ENCODE results near the gene KHSRP. TPM values are rescaled to one million over a fixed set of nuclear protein-coding genes. Genes with fewer than 3 reads are reported as not detected.

Gene KHSRP
- total RNA-seq, 2 donors from 2014 or later = 146 to 277 TPM

- DNase-seq (ENCODE audit: low spot score) = no peak
- intact Hi-C loops (cut with DNase I) = no loop called here
- no peak overlapping the region for H3K27ac ChIP-seq
- no peaks in the 10 kb centered on the region for H3K9me3 ChIP-seq
- WGBS = 91% methylated on average over 17 of the region's 17 CpGs
- TF ChIP-seq POLR2AphosphoS5 (IDR thresholded peaks at IDR 0.05) = no peak
- TF ChIP-seq, protein P1, sequence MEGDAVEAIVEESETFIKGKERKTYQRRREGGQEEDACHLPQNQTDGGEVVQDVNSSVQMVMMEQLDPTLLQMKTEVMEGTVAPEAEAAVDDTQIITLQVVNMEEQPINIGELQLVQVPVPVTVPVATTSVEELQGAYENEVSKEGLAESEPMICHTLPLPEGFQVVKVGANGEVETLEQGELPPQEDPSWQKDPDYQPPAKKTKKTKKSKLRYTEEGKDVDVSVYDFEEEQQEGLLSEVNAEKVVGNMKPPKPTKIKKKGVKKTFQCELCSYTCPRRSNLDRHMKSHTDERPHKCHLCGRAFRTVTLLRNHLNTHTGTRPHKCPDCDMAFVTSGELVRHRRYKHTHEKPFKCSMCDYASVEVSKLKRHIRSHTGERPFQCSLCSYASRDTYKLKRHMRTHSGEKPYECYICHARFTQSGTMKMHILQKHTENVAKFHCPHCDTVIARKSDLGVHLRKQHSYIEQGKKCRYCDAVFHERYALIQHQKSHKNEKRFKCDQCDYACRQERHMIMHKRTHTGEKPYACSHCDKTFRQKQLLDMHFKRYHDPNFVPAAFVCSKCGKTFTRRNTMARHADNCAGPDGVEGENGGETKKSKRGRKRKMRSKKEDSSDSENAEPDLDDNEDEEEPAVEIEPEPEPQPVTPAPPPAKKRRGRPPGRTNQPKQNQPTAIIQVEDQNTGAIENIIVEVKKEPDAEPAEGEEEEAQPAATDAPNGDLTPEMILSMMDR (IDR thresholded peaks at IDR 0.05) = no peak
- TF ChIP-seq POLR2A (IDR thresholded peaks at IDR 0.05) = no peak
- H3K4me3 ChIP-seq = no peak overlapping the region
- H3K27me3 ChIP-seq (replicated peaks; ENCODE audit: insufficient read depth) = no peaks in the 10 kb centered on the region
- H3K4me1 ChIP-seq (replicated peaks) = no peaks in the 10 kb centered on the region
- peaks cover 0 to 11% of the 10 kb centered on the region in 2 donors for H3K36me3 ChIP-seq
These were observed 33.5 kb upstream of the KHSRP start for GRCh38 chr19:6457958-6458694.

- Histone ChIP-seq H3K4me3 (no peak overlapping the region), H3K27ac (no peak overlapping the region), H3K4me1 (replicated peaks) (no peaks in the 10 kb centered on the region), H3K27me3 (replicated peaks; ENCODE audit: insufficient read depth) (no peaks in the 10 kb centered on the region), H3K9me3 (no peaks in the 10 kb centered on the region), H3K36me3 (peaks cover 0 to 11% of the 10 kb centered on the region in 2 donors)
- TF ChIP-seq POLR2AphosphoS5 (IDR thresholded peaks at IDR 0.05) (no peak), POLR2A (IDR thresholded peaks at IDR 0.05) (no peak)
- TF ChIP-seq, protein P1 (IDR thresholded peaks at IDR 0.05) = no peak
- intact Hi-C loops (cut with DNase I) = no loop called here
- DNase-seq (ENCODE audit: low spot score) = no peak
- WGBS = 94% methylated on average over 15 of the region's 15 CpGs
These were observed 31.3 kb upstream of the KHSRP start for GRCh38 chr19:6455924-6456323.

DNA sequence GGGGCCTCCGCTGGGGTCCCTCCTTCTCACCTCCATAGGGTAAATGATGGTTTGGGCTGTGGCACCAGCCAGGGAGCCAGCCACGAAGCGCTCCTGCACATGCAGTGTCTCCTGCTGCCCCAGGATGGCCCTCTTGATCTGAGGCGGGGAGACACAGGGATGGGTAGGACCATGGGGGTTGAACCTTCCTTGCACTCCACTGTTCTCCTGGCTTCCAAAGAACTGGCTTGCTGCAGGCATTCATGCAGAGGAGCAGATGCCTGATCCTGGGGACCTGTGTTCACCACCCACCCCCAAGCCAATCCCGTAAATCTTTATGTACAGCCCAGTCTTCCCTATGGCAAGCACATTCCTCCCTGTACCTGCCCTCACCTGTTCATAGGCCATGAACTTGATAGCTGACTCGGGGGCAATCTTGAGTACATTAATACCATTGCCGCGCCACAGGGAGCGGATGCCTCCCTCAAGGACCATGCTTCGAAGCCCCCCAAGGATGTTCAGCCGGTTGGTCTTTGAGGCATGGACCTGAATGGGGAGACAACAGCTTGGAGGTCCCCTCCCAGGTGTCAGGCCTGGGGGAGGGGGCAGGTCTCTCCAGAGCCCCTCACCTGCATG lies 29.4 kb upstream of the KHSRP start:
- Histone ChIP-seq H3K36me3 (peaks cover 0 to 11% of the 10 kb centered on the region in 2 donors), H3K9me3 (no peaks in the 10 kb centered on the region), H3K27me3 (replicated peaks; ENCODE audit: insufficient read depth) (no peaks in the 10 kb centered on the region), H3K4me3 (no peak overlapping the region), H3K27ac (no peak overlapping the region), H3K4me1 (replicated peaks) (no peaks in the 10 kb centered on the region)
- TF ChIP-seq, protein P1 (IDR thresholded peaks at IDR 0.05) = no peak
- TF ChIP-seq POLR2AphosphoS5 (IDR thresholded peaks at IDR 0.05) = no peak
- TF ChIP-seq POLR2A (IDR thresholded peaks at IDR 0.05) = no peak
- WGBS = 96% methylated on average over 11 of the region's 11 CpGs
- no peak for DNase-seq (ENCODE audit: low spot score)
- intact Hi-C loops (cut with DNase I) = no loop called here

DNA sequence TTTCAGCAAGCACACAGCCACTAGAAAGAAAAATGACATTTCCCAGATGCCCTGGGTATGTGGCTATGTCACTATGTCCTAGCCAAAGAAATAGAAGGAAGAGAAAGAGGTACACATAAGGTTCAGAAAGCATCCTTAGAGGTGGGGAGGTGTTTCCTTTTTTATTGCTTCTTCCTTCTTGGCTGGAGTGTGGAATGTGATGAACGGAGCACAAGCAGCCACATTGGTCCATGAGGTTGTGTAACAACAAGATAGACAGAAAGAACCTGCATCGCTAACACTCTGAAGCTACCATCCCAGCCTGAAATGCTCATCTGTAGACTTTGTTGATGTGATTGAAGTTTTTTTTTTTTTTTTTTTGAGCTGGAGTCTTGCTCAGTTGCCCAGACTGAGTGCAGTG lies 28.3 kb upstream of the KHSRP start:
- Histone ChIP-seq H3K27ac (no peak overlapping the region), H3K36me3 (peaks cover 0 to 11% of the 10 kb centered on the region in 2 donors), H3K9me3 (no peaks in the 10 kb centered on the region), H3K4me1 (replicated peaks) (no peaks in the 10 kb centered on the region), H3K27me3 (replicated peaks; ENCODE audit: insufficient read depth) (no peaks in the 10 kb centered on the region), H3K4me3 (no peak overlapping the region)
- no peak for TF ChIP-seq POLR2AphosphoS5 (IDR thresholded peaks at IDR 0.05)
- TF ChIP-seq, protein P1 (IDR thresholded peaks at IDR 0.05) = no peak
- TF ChIP-seq POLR2A (IDR thresholded peaks at IDR 0.05) = no peak
- WGBS = 98% methylated on average over 2 of the region's 2 CpGs
- intact Hi-C loops (cut with DNase I) = no loop called here
- no peak for DNase-seq (ENCODE audit: low spot score)

DNA sequence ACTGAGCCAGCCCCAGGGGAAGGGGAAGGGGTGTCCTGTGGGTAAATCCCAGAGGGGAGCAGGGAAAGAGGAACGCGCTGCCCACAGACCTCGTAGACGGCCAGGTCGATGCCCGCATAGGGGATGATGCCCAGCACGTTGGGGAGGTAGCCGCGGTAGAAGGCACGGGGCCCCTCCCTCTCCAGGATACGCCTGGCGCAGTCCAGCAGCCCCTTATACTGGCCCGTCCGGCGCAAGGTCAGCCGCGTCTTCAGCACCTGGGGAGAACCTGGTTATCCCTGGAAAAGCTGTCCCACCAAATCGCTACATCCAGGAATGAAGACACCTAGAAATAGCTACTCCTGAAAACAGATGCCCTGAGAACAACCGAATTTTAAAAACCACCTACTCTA lies 27.6 kb upstream of the KHSRP start:
- H3K27ac ChIP-seq = no peak overlapping the region
- H3K27me3 ChIP-seq (replicated peaks; ENCODE audit: insufficient read depth) = no peaks in the 10 kb centered on the region
- DNase-seq (ENCODE audit: low spot score) = no peak
- no peaks in the 10 kb centered on the region for H3K4me1 ChIP-seq (replicated peaks)
- 97% methylated on average over 19 of the region's 19 CpGs for WGBS
- H3K9me3 ChIP-seq = no peaks in the 10 kb centered on the region
- intact Hi-C loops (cut with DNase I) = no loop called here
- peaks cover 0 to 11% of the 10 kb centered on the region in 2 donors for H3K36me3 ChIP-seq
- no peak overlapping the region for H3K4me3 ChIP-seq
- TF ChIP-seq POLR2A (IDR thresholded peaks at IDR 0.05) = no peak
- TF ChIP-seq, protein P1 (IDR thresholded peaks at IDR 0.05) = no peak
- no peak for TF ChIP-seq POLR2AphosphoS5 (IDR thresholded peaks at IDR 0.05)
